Measurements from ENCODE around the gene AMY1A. TPM values are rescaled to one million over a fixed set of nuclear protein-coding genes. Genes with fewer than 3 reads are reported as not detected.
"Not testable (repeated sequence)": the region's sequence is repeated elsewhere in the genome, so short reads cannot be mapped to it uniquely, and the experiment has no call there.

Gene AMY1A
- total RNA-seq, 2 donors from 2014 or later, result not detected

DNA sequence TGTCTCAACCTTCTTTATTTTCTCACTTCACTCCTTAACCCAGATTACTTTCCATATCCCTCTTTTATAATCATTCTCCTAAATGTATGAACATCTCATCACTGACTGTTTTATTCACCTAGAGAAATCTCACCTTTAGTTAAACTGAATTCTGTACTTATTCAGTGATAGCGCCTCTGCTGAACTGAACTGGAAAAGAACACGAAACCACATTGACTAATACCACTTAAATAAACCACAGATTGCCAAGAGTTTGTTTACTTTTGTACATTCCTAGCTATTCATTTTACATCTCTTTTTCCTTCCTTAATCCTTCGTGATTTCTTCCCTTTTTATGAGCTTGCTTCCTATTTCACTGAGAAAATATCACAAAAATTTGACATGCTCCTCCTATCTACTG, 52.1 kb downstream of the AMY1A start:
- H3K36me3 Mint-ChIP-seq (ENCODE audit: low read depth); H3K27ac Mint-ChIP-seq; H3K4me3 Mint-ChIP-seq; H3K27me3 Mint-ChIP-seq; DNase-seq; H3K9me3 ChIP-seq (ENCODE audit: control insufficient read depth, low read length, poor library complexity, severe bottlenecking); ATAC-seq; H3K4me1 Mint-ChIP-seq: not testable (repeated sequence)

DNA sequence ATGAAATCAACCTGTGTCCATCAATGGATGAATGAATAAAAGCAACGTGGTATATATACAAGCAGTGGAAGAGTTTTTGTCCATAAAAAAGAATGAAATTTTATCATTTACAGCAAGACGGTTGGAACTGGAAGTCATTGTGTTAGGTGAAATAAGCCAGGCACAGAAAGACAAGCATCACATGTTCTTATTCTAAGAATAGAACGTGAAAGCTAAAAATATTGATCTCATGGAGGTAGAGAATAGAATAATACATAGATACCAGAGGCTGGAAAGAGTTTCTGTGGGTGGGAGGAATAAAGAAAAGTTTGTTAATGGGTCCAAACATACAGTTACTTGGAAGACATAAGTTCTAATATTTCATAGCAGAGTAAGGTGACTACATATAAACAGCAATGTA, 54.8 kb downstream of the AMY1A start:
- H3K4me1 Mint-ChIP-seq; ATAC-seq; H3K27ac Mint-ChIP-seq; H3K36me3 Mint-ChIP-seq (ENCODE audit: low read depth); DNase-seq; H3K27me3 Mint-ChIP-seq; H3K9me3 ChIP-seq (ENCODE audit: control insufficient read depth, low read length, poor library complexity, severe bottlenecking); H3K4me3 Mint-ChIP-seq: not testable (repeated sequence)

Other genes starting within 250 kb of the AMY1A start
- gene RNPC3, start 130.1 kb upstream of the AMY1A start, total RNA-seq, result 10 to 100 TPM; 43.2 to 53.9 TPM
- 10 to 100 TPM; 29.3 to 39.4 TPM for gene AMY2B, start 84.2 kb upstream of the AMY1A start, total RNA-seq
- gene AMY2A, start 38.3 kb upstream of the AMY1A start, total RNA-seq, result not detected
- gene AMY1B, start 40.5 kb downstream of the AMY1A start, total RNA-seq, result not detected
- gene AMY1C, start 94.1 kb downstream of the AMY1A start, total RNA-seq, result not detected

Measured in T-helper 17 cell (primary cell).